ENCODE measurements around the gene CHMP4A.

The CHMP4A gene

GRCh38 chr14:24177041-24177825 is 36.1 kb downstream of the CHMP4A start:
- DNase-seq: no peak

GRCh38 chr14:24176599-24176998 is 36.7 kb downstream of the CHMP4A start:
- no peak for DNase-seq

DNA sequence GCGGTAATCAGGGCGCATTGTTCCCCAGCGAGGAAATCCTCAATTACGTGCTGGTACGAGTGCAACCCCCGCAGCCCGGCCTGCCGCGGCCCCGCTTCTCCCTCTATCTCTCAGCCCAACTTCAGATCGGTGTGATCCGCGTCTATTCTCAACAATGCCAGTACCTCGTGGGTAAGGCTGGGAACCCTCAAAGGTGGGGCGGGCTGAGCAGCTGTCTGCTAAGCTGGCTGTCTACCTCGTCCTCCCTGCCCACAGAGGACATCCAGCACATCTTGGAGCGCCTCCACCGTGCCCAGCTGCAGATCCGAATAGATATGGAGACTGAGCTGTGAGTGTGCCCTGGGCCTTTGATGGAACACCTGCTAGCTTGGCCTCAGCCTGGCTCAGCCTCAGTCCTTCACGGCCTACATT is 40.4 kb downstream of the CHMP4A start:
- no peak for DNase-seq

DNA sequence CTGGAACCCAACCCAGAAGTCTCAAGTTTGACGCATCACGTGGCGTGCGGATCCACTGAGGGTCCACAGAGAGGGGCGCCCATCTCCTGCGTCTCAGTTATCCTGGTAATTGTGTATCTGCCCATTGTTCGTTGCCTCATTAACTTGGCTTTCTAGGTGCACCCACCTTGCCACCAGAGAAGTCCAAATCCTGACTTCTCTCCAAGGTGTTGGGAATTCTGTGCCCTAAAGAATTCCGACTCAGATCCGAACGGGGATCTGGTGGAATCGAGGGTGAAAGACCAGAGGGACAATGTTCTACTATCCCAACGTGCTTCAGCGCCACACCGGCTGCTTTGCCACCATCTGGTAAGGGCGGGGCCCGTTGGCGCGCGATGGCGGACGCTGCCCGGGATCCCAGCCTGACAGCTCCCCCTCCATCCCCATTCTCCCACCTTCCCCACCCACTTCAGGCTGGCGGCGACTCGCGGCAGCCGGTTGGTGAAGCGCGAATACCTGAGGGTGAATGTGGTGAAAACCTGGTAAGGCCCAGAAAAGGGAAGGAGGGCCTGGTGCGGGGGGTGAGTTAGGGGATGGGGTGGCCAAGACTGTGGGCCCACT is 40.9 kb downstream of the CHMP4A start:
- no peak for DNase-seq

- peak; percentile 78 for DNase-seq
These were observed 41.6 kb downstream of the CHMP4A start, which contains the start of gene REC8 for GRCh38 chr14:24171422-24172260. REC8 (plus strand) TSS chr14:24172080; CDS start chr14:24172553, 473 bp downstream.

DNA sequence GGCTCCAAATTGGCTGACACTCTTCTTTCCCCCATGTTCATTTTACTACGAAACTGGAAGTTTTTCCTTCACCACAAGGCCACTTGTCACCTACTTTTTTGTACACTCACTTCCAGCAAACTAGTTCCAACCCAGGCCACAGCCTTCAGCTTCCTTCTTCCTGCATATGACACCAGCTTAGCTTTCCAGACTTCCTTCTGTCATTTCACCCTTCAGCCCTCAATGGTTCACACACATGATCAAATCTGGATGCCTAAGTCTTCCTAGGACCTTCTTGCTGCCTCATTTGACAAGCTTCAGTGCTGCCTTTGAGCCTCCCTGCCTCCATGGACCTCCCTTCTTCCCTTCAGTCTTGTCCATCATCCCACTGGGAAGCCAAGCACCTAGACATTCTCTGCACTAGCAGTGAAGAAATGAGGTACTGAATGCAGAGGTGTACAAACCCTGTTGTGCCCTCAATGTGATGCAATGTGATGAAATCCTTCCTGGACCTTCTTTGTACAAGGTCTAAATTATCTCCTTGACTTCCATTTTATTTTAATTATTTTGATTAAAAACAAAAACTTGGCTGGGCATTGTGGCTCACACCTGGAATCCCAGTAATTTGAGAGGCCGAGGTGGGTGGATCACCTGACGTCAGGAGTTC is 45.7 kb downstream of the CHMP4A start:
- DNase-seq: no peak

DNA sequence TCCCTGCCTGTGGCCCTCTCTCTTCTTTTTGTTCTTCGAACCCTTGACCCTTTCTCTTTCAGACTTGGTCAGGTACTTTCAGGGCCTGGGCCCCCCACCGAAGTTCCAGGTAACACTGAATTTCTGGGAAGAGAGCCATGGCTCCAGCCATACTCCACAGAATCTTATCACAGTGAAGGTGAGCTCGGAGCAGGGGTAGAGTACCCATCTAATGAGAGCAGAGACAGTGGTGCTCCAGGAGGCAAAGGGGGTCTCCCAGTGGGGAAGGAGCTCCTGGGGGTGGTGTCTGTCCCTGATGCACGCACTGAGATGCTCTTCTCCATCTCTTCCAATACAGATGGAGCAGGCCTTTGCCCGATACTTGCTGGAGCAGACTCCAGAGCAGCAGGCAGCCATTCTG is 47.5 kb downstream of the CHMP4A start:
- no peak for DNase-seq

GRCh38 chr14:24164518-24164991 is 48.7 kb downstream of the CHMP4A start:
- no peak for DNase-seq

GRCh38 chr14:24162093-24162492 is 51.2 kb downstream of the CHMP4A start:
- no peak for DNase-seq

GRCh38 chr14:24160850-24161804 is 52.2 kb downstream of the CHMP4A start, which contains the start of gene IRF9:
IRF9 (plus strand) TSS chr14:24161265; CDS start chr14:24162145, 880 bp downstream.
- peak; percentile 93 for DNase-seq

DNA sequence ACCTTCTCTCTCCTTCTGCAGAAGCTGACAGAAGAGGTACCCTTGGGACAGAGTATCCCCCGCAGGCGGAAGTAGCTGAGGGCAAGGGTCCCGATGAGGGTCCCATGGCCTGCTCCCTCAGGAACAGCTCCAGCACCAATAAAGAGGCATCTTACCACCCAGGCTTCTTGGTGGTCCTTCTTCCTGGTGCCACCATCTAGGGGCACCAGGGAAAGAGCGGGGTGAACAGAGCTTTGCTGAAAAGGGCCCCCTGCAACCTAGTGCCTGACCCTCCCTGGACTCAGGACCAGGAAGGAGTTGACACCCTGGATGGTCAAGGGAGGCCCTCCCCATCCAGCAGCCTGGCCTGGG is 52.8 kb downstream of the CHMP4A start:
- no peak for DNase-seq

GRCh38 chr14:24159777-24160498 is 53.4 kb downstream of the CHMP4A start:
- no peak for DNase-seq

All from fibroblast of upper back skin (primary cell).